ENCODE results near the gene ATP6V1B1. TPM values are rescaled to one million over a fixed set of nuclear protein-coding genes. Genes with fewer than 3 reads are reported as not detected.

The ATP6V1B1 gene
- total and polyA plus RNA-seq, 9 of the 15 experiments (the other 6 are each of a cell fraction or from before 2014, with no cell fraction given), result not detected

DNA sequence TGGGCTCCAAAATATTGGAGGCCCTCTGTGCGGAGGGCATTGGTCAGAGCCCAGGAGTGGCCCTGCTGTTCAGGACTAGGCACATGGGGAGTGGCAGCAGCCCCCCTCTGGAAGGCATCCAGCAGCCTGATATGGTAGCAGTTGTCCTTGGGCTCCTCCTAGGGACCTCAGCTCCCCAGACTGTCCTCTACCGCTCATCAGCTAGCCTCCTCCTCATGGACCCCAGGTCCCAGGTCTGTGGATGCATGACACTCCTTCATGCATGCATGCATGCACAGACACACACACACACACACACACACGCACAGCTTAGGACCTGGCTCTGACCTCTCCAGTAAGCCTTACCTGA lies 15.4 kb upstream of the ATP6V1B1 start (continued):
- TF ChIP-seq, protein P1, sequence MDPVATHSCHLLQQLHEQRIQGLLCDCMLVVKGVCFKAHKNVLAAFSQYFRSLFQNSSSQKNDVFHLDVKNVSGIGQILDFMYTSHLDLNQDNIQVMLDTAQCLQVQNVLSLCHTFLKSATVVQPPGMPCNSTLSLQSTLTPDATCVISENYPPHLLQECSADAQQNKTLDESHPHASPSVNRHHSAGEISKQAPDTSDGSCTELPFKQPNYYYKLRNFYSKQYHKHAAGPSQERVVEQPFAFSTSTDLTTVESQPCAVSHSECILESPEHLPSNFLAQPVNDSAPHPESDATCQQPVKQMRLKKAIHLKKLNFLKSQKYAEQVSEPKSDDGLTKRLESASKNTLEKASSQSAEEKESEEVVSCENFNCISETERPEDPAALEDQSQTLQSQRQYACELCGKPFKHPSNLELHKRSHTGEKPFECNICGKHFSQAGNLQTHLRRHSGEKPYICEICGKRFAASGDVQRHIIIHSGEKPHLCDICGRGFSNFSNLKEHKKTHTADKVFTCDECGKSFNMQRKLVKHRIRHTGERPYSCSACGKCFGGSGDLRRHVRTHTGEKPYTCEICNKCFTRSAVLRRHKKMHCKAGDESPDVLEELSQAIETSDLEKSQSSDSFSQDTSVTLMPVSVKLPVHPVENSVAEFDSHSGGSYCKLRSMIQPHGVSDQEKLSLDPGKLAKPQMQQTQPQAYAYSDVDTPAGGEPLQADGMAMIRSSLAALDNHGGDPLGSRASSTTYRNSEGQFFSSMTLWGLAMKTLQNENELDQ (CRISPR knock-in tag; IDR thresholded peaks at IDR 0.05; ENCODE audit: borderline replicate concordance), result no peak
- TF ChIP-seq ARID2 (IDR thresholded peaks at IDR 0.05), result no peak

DNA sequence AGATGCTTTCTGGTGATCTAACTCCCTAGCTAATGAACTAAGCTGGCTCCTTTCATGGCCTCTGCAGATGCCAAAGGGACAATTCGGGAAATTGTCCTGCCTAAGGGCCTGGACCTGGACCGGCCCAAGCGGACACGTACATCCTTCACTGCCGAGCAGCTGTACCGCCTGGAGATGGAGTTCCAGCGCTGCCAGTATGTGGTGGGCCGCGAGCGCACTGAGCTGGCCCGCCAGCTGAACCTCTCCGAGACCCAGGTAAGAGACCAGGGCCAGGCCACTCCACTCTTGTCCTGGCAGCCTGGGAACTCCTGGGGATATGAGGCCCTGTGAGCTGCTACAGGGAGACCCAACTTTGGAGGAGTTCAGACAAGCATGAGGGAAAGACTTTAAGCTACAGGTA lies 14.7 kb upstream of the ATP6V1B1 start:
- intact Hi-C loops (cut with micrococcal nuclease), result no loop called here

More for the DNA sequence above, 14.7 kb upstream of the ATP6V1B1 start:
- Histone ChIP-seq H3K4me1 (replicated peaks in 1 of 2; ENCODE audit: control insufficient read depth in 2 of 2, insufficient read depth in 2 of 2, low read length in 2 of 2) (peaks cover 0 to 3% of the 10 kb centered on the region in 2 experiments; a peak in 1 of 5 replicates), H3K9me1 (ENCODE audit: control insufficient read depth, insufficient read depth, low read length) (no peaks in the 10 kb centered on the region), H3K27ac (ENCODE audit: extremely low read depth, low read depth, low read length) (no peak overlapping the region), H3K79me2 (ENCODE audit: control insufficient read depth, insufficient read depth, low read length) (no peaks in the 10 kb centered on the region), H2AFZ (ENCODE audit: low read depth, low read length) (no peak overlapping the region), H4K20me1 (replicated peaks; ENCODE audit: control insufficient read depth, insufficient read depth, low read length) (no peaks in the 10 kb centered on the region), H3K36me3 (ENCODE audit: control insufficient read depth, insufficient read depth, low read length) (no peaks in the 10 kb centered on the region), H3K4me2 (ENCODE audit: insufficient read depth, low read length) (no peak overlapping the region), H3K9me3 (replicated peaks; ENCODE audit: control insufficient read depth, insufficient read depth, low read depth, low read length) (no peaks in the 10 kb centered on the region; the same call in 1 of the 2 replicates), H3K9ac (ENCODE audit: insufficient read depth in 1 of 2, low read depth in 2 of 2, low read length in 2 of 2) (no peak overlapping the region), H3K4me3 (no peak overlapping the region), H3K27me3 (ENCODE audit: control insufficient read depth in 2 of 2, insufficient read depth in 2 of 2, low read length in 2 of 2) (peaks cover 8 to 26% of the 10 kb centered on the region in 2 experiments; a peak in 3 of 5 replicates)
- in situ Hi-C loops (cut with MboI), result no loop called here
- TF ChIP-seq CXXC5 (CRISPR knock-in tag; IDR thresholded peaks at IDR 0.05), result no peak
- no peak for TF ChIP-seq JUND (IDR thresholded peaks at IDR 0.05; ENCODE audit: borderline replicate concordance, low read depth, low read length)
- no peak for TF ChIP-seq JUND (tag; IDR thresholded peaks at IDR 0.05; ENCODE audit: borderline replicate concordance, low read depth, low read length)
- TF ChIP-seq DACH1 (IDR thresholded peaks at IDR 0.05; ENCODE audit: partially characterized antibody), result no peak
- no peak for TF ChIP-seq ETV5 (CRISPR knock-in tag; IDR thresholded peaks at IDR 0.05; ENCODE audit: low read depth)
- no peak for TF ChIP-seq MYC (IDR thresholded peaks at IDR 0.05; ENCODE audit: low read depth, low read length)
- TF ChIP-seq MYC (CRISPR knock-in tag; IDR thresholded peaks at IDR 0.05; ENCODE audit: borderline replicate concordance, low read depth), result no peak
- no peak for TF ChIP-seq ELF4 (CRISPR knock-in tag; IDR thresholded peaks at IDR 0.05)
- no peak for TF ChIP-seq CREM (IDR thresholded peaks at IDR 0.05; ENCODE audit: low read depth)
- no peak for TF ChIP-seq ZNF408 (CRISPR knock-in tag; IDR thresholded peaks at IDR 0.05; ENCODE audit: low read depth)
- no peak for TF ChIP-seq ZNF766 (CRISPR knock-in tag; conservative IDR thresholded peaks at IDR 0.05)
- TF ChIP-seq TARDBP (IDR thresholded peaks at IDR 0.05), result no peak
- no peak for TF ChIP-seq ZNF12 (CRISPR knock-in tag; IDR thresholded peaks at IDR 0.05)
- no peak for TF ChIP-seq KAT2B (IDR thresholded peaks at IDR 0.05; ENCODE audit: low read depth, low read length)
- TF ChIP-seq HDAC3 (IDR thresholded peaks at IDR 0.05; ENCODE audit: borderline replicate concordance, partially characterized antibody), result no peak
- no peak for TF ChIP-seq ZBTB7A (IDR thresholded peaks at IDR 0.05; ENCODE audit: borderline replicate concordance, control insufficient read depth, low read depth, low read length)
- no peak for TF ChIP-seq HDAC1 (IDR thresholded peaks at IDR 0.05)
- no peak for TF ChIP-seq CBX8 (IDR thresholded peaks at IDR 0.05; ENCODE audit: borderline replicate concordance, extremely low read depth, low read depth, low read length, poor library complexity, severe bottlenecking)
- POLR2A ChIA-PET, result interaction anchor here (0.6 kb wide), 1 partner anchor 47 kb away, joined by 3 read pairs; no protein-coding TSS in a partner anchor
- CTCF ChIA-PET (ENCODE audit: low intra/inter-chr PET ratio), result no interaction called here
- FAIRE-seq (no peak), ATAC-seq (no peak), DNase-seq (ENCODE audit: extremely low read depth in 1 of 4, low spot score in 3 of 4) (no peak)
- 27% methylated on average over 11 of the region's 12 CpGs for WGBS (ENCODE audit: insufficient coverage, low coverage, missing lambda C conversion rate)
- no TSS peak for BruUV-seq (replicated peaks)
